Tibial nerve (tissue), 4 donors: ENCODE data around the gene GDAP1L1.

Experiments
- EP300 ChIP-seq, 2 donors: sonication (generic); formaldehyde crosslinking; IDR thresholded peaks; one replicate each; pipeline ENCODE4 v1.6.1; 2017; ENCODE audit warnings: antibody characterized with exemption in 2 of 2, mild to moderate bottlenecking in 1 of 2
- POLR2A ChIP-seq, 2 donors: fragments of 450-650 bp; IDR thresholded peaks; one replicate each; pipeline ENCODE4 v1.6.1; 2017; ENCODE audit warnings: antibody characterized with exemption in 2 of 2, mild to moderate bottlenecking in 2 of 2, moderate library complexity in 2 of 2
- TF ChIP-seq, protein P1 (sequence below), 5 experiments: fragments of 200-600 bp in 3 of 5; fragments of 450-650 bp in 2 of 5; sonication (generic) in 3 of 5; IDR thresholded peaks; one replicate each; pipeline ENCODE4 v1.5.1; 2016 to 2019; ENCODE audit warnings: antibody characterized with exemption in 5 of 5, mild to moderate bottlenecking in 3 of 5, moderate library complexity in 2 of 5

- TF ChIP-seq, protein P1, sequence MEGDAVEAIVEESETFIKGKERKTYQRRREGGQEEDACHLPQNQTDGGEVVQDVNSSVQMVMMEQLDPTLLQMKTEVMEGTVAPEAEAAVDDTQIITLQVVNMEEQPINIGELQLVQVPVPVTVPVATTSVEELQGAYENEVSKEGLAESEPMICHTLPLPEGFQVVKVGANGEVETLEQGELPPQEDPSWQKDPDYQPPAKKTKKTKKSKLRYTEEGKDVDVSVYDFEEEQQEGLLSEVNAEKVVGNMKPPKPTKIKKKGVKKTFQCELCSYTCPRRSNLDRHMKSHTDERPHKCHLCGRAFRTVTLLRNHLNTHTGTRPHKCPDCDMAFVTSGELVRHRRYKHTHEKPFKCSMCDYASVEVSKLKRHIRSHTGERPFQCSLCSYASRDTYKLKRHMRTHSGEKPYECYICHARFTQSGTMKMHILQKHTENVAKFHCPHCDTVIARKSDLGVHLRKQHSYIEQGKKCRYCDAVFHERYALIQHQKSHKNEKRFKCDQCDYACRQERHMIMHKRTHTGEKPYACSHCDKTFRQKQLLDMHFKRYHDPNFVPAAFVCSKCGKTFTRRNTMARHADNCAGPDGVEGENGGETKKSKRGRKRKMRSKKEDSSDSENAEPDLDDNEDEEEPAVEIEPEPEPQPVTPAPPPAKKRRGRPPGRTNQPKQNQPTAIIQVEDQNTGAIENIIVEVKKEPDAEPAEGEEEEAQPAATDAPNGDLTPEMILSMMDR (IDR thresholded peaks at IDR 0.05), result no peak
- TF ChIP-seq POLR2A (IDR thresholded peaks at IDR 0.05), result no peak
- no peak for TF ChIP-seq EP300 (IDR thresholded peaks at IDR 0.05)
Measured at GRCh38 chr20:44328428-44328827, 81.3 kb downstream of the GDAP1L1 start.
